Measurements from ENCODE around the gene RPLP1.

RPLP1 gene

GRCh38 chr15:69496001-69496400 is 43.4 kb downstream of the RPLP1 start:
- DNase-seq, result no peak

DNA sequence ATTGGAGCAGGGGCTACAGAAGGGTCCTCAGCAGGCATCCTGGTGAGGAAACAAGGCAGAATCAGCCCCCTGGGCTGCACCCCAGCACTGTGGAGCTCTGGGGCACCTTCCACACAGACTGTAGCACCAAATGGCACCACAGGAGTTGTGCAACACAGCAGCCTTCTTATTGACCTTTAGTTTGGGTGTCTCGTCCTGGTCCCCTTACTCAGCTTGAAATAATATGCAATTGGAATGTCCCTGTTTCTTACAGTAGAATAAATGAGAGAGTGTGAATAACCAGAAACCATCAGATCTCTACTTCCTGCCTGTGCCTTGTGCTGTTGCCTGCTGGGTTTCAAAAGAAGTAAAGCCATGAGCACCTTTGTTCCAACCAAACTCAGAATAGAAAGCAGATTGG is 44.5 kb downstream of the RPLP1 start:
- DNase-seq, result no peak

- no peak for DNase-seq
Measured at GRCh38 chr15:69497667-69498066, 45.0 kb downstream of the RPLP1 start.

DNA sequence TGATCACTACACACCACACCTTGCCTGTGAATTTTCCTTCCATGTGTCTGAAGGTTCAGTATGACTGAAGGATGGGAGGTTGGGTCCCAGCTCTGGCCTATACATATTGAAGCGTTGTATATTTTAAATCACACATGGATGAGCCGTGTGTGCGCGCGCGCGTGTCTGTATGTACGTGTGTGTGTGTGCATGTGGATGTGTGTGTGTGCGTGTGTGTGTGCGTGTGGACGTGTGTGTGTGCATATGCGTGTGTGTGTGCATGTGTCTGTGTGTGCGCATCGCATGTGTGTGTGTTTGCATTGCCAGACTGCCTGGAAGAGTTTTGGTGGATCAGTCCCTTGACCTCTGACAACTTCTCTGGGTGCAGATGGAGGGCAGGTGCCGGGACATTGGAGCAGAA is 45.7 kb downstream of the RPLP1 start:
- no peak for DNase-seq

DNA sequence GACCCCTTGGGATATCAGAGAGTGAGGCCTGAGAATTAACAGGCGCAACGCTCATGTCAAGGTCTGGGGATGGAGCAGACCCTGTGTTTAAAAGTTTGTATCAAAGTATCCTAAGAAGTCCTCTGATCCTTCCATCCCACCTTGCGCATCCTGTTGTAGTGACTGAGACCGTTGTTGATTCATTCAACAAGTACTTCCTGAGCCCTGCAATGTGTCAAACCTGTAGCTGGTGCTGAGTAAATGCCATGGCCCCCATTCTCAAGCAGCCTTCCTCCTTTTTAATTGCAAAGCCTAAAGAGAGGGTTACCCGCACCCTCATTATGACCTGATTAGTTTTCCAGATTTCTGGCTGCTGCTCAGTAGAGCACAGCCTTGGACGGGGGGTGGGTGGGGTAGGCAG is 46.4 kb downstream of the RPLP1 start:
- DNase-seq, result no peak

DNA sequence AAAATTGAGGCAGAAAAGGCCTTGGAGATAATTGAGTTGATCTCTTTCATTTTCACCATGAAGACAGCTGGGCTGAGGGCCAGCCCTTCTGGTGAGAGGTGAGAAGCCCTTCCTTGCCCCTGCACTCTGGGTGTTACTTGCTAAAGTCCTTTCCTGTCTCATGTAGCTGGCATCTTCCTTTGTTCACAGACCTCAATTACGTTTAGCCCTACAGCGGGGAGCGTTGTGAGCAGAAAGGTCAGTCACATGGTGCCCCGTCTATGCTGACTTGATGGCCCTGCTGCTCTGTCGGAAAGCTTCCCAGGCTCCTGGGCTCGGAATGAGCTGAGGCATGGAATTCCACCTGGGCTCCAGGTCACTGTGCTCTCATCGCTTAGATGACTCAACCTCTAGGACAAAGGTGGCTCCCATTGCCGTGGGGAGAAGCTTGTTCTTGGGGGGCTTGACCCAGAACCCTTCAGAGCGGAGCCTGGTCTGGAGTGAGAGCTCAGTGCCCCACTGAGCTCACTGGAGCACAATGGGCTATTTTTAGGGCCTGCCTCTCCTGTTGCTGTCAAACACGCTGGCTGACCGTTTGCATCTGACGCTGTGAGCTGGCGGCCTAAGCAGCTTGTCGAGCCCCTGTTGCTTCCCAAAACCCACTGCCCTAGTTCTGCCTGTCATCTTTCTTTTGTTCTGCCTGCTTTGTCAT is 47.0 kb downstream of the RPLP1 start:
- peak in 16 of 51 donors; percentile 7 to 52 (median 26) for DNase-seq

DNA sequence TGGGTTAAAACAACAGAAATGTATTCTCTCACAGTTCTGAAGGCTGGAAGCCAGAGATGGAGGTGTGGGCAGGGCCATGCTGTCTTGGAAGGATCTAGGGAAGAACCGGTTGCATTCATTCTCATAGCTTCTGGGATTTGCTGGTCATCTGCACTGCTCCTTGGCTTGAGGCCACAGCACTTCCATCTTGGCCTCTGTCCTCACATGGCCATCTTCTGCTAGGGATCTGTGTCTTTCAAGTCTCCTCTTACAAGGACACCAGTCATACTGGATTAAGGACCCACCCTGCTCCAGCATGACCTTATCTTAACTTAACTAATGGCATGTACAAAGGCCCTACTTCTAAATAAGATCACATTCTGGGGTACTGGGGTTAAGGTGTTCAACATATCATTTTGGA is 47.7 kb downstream of the RPLP1 start:
- no peak for DNase-seq

- DNase-seq, result no peak
Measured at GRCh38 chr15:69501456-69501855, 48.8 kb downstream of the RPLP1 start.

- no peak for DNase-seq
Measured at GRCh38 chr15:69502470-69503045, 49.9 kb downstream of the RPLP1 start.

DNA sequence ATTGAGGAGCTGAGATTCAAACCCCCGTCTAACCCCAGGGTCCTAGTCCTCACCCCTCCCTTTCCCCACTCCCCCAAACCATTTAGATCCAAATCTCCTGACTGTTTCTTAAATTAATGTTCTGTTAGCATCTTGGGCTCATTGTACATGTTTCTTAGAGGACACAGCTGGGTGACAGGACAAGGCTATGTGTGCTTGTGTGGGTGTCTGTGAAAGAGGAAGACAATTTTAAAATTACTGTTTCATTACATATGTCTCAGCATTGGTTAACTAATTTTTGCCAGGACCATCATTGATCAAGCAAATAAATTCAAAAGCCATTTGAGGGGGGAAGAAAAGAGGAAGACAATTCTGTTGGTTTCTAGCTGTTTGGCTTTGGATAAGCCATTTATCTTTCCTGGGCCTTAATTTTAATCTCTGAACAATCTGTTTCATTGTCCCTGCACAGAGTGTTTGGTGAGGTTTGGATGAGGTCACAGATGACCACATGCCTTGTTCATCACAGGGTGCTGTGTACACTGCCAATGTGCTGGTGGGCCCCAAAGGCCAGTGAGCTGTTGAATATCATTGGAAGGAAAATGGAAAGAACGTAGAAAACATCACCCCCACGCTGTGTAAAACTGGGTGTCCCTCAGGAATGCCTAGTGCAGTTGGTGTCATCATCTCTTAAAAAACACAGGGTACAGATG is 51.9 kb downstream of the RPLP1 start:
- peak in 2 of 51 donors; percentile 9 to 16 for DNase-seq

Measured in hypothalamus (tissue), 51 donors.